Measurements from ENCODE around the gene ASCL2.

Gene ASCL2

GRCh38 chr11:2280208-2280607, 9.8 kb upstream of the ASCL2 start:
- FAIRE-seq (no peak), DNase-seq (ENCODE audit: insufficient read length, low spot score) (no peak)
- TF ChIP-seq CTCF (IDR thresholded peaks at IDR 0.05; ENCODE audit: insufficient read depth, missing control alignments): no peak

- DNase-seq (ENCODE audit: insufficient read length, low spot score): no peak
- FAIRE-seq: no peak
Measured at GRCh38 chr11:2277933-2278523, 7.6 kb upstream of the ASCL2 start.

GRCh38 chr11:2277008-2277346, 6.6 kb upstream of the ASCL2 start:
- DNase-seq (ENCODE audit: insufficient read length, low spot score) (no peak), FAIRE-seq (no peak)
- no peak for TF ChIP-seq CTCF (IDR thresholded peaks at IDR 0.05; ENCODE audit: insufficient read depth, missing control alignments)

More at GRCh38 chr11:2277933-2278523, 7.6 kb upstream of the ASCL2 start:
- no peak for TF ChIP-seq CTCF (IDR thresholded peaks at IDR 0.05; ENCODE audit: insufficient read depth, missing control alignments)

- FAIRE-seq (no peak), DNase-seq (ENCODE audit: insufficient read length, low spot score) (no peak)
- no peak for TF ChIP-seq CTCF (IDR thresholded peaks at IDR 0.05; ENCODE audit: insufficient read depth, missing control alignments)
Measured at GRCh38 chr11:2276280-2277007, 6.1 kb upstream of the ASCL2 start.

- DNase-seq (ENCODE audit: insufficient read length, low spot score) (no peak), FAIRE-seq (no peak)
- no peak for TF ChIP-seq CTCF (IDR thresholded peaks at IDR 0.05; ENCODE audit: insufficient read depth, missing control alignments)
Measured at GRCh38 chr11:2275334-2276279, 5.2 kb upstream of the ASCL2 start.

- no peak for FAIRE-seq
Measured at GRCh38 chr11:2273771-2274170, 3.4 kb upstream of the ASCL2 start.

More at GRCh38 chr11:2273771-2274170, 3.4 kb upstream of the ASCL2 start:
- DNase-seq (ENCODE audit: insufficient read length, low spot score): no peak
- TF ChIP-seq CTCF (IDR thresholded peaks at IDR 0.05; ENCODE audit: insufficient read depth, missing control alignments): no peak
